Parathyroid adenoma (tissue), 2 donors: ENCODE data around the gene WNK2.
"Not testable (repeated sequence)": the region's sequence is repeated elsewhere in the genome, so short reads cannot be mapped to it uniquely, and the experiment has no call there.

Source experiments
- H2AFZ ChIP-seq: fragments of 300-600 bp; sonication (generic); one replicate; pipeline ENCODE4 v1.7.0; 2017; ENCODE audit warnings: antibody characterized with exemption, mild to moderate bottlenecking
- H3K27ac ChIP-seq: fragments of 300-600 bp; sonication (generic); one replicate; pipeline ENCODE4 v1.7.0; 2017
- H3K27me3 ChIP-seq: fragments of 300-600 bp; sonication (generic); one replicate; pipeline ENCODE4 v1.7.0; 2017; ENCODE audit warnings: low read length; ENCODE audit not compliant: control insufficient read depth, insufficient read depth
- H3K36me3 ChIP-seq: fragments of 300-600 bp; sonication (generic); one replicate; pipeline ENCODE4 v1.7.0; 2017; ENCODE audit warnings: low read length; ENCODE audit not compliant: control insufficient read depth, insufficient read depth
- H3K4me1 ChIP-seq: fragments of 300-600 bp; sonication (generic); one replicate; pipeline ENCODE4 v1.7.0; 2017; ENCODE audit warnings: control low read depth
- H3K4me2 ChIP-seq: fragments of 300-600 bp; sonication (generic); one replicate; pipeline ENCODE4 v1.7.0; 2017; ENCODE audit warnings: low read length
- H3K4me3 ChIP-seq: fragments of 300-600 bp; sonication (generic); one replicate; pipeline ENCODE4 v1.7.0; 2017; ENCODE audit warnings: low read depth, low read length
- H3K79me2 ChIP-seq: fragments of 300-600 bp; sonication (generic); one replicate; pipeline ENCODE4 v1.7.0; 2017; ENCODE audit warnings: control low read depth
- H3K9ac ChIP-seq: fragments of 300-600 bp; sonication (generic); one replicate; pipeline ENCODE4 v1.7.0; 2017; ENCODE audit warnings: mild to moderate bottlenecking
- H3K9me3 ChIP-seq: fragments of 300-600 bp; sonication (generic); one replicate; pipeline ENCODE4 v1.7.0; 2017; ENCODE audit warnings: low read length; ENCODE audit not compliant: control insufficient read depth
- CTCF ChIP-seq: fragments of 300-600 bp; sonication (generic); IDR thresholded peaks from one replicate; pipeline ENCODE4 v1.7.0; 2017; ENCODE audit warnings: antibody characterized with exemption, mild to moderate bottlenecking
- donor health status: primary hyperparathyroidism.

Gene WNK2

GRCh38 chr9:93138171-93138764 is 45.7 kb upstream of the WNK2 start:
- H3K9ac ChIP-seq, result no peak overlapping the region

DNA sequence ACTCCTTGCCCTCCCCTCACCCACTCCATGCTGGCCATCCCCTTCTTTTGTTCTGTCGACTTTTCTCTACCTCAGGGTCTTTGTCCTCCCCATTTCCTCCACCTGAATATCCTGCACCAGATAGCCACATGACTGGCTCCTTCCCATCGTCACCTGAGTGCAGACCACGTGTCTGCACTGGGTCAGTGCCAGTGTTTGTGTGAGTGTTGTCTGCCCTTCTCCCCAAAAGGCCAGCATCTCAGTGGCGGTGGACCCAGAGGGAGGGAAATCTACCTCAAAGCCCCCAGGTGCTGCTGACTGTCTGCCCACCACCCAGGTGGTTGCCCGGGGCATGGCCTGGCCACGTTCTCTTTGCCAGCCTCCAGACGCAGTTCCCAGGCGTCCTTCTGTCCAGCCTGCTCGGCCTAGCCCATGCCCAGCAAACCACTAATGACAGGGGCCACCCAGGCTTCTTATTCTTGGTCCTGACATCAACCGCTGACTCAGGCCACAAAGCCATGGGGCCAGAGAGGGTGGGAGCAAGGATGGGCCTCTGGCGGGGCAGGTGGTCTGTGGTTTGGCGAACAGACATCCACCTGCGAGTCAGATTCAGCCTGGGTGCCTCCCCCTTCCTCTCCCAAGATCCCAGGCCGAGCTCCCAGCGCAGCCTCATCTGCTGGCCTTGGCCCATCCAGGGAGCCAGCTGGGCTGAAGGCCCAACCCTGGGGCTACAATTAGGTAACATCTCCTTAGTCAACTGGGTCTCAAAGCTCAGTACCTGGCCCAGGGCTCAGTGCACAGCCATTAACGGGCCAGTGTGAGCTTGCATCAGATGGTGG is 44.4 kb upstream of the WNK2 start:
- Histone ChIP-seq H2AFZ (no peak overlapping the region), H3K79me2 (no peaks in the 10 kb centered on the region), H3K9ac (no peak overlapping the region), H3K4me3 (no peak overlapping the region), H3K4me2 (no peak overlapping the region), H3K4me1 (peaks cover 3% of the 10 kb centered on the region), H3K27ac (no peak overlapping the region), H3K36me3 (no peaks in the 10 kb centered on the region), H3K27me3 (no peaks in the 10 kb centered on the region), H3K9me3 (no peaks in the 10 kb centered on the region)
- TF ChIP-seq CTCF, result no peak

More at GRCh38 chr9:93138171-93138764, 45.7 kb upstream of the WNK2 start:
- Histone ChIP-seq H3K4me2 (no peak overlapping the region), H3K4me3 (no peak overlapping the region), H3K4me1 (peaks cover 3% of the 10 kb centered on the region), H3K36me3 (no peaks in the 10 kb centered on the region), H3K27me3 (no peaks in the 10 kb centered on the region), H3K27ac (no peak overlapping the region), H3K79me2 (no peaks in the 10 kb centered on the region), H2AFZ (no peak overlapping the region), H3K9me3 (no peaks in the 10 kb centered on the region)
- TF ChIP-seq CTCF, result no peak

GRCh38 chr9:93141771-93142483 is 42.0 kb upstream of the WNK2 start:
- Histone ChIP-seq H2AFZ (no peak overlapping the region), H3K79me2 (no peaks in the 10 kb centered on the region), H3K4me1 (no peaks in the 10 kb centered on the region), H3K4me3 (no peak overlapping the region), H3K27me3 (no peaks in the 10 kb centered on the region), H3K4me2 (no peak overlapping the region), H3K27ac (no peak overlapping the region), H3K36me3 (no peaks in the 10 kb centered on the region), H3K9ac (no peak overlapping the region), H3K9me3 (no peaks in the 10 kb centered on the region)
- TF ChIP-seq CTCF, result no peak

DNA sequence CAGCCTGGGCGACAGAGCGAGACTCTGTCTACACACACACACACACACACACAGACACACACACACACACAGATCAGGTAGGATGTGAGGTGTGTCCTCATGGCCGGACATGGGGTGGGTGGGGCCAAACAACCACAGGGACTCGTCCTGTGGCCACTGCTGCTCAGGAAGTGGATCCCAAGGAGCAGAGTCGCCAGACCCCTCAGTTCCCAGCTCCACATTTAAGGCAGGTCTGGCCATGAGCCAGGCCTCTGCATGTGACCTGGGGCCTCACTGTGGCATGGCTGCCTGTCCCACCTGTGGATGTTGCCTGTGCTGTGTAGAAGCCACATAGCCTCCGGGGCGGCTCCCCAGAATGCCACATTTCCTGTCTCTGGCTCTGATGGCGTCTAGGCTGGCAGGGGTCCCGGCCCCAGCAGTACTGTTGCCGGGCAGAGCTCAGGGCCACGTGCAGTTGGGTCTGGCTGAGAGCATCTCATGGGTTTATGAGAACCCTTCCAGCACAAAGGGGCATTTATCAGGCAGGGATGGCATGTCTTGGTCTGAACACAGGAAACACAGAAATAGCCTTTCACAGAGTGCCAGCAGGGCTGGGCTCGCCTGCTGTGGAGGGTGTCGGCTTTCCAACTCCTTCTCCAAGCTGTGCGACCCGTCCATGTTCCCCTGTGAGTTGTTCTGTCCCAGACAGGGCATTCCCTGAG is 40.0 kb upstream of the WNK2 start:
- no peak overlapping the region for H3K4me3 ChIP-seq
- H3K9me3 ChIP-seq, result no peaks in the 10 kb centered on the region
- H3K4me1 ChIP-seq, result no peaks in the 10 kb centered on the region
- no peak overlapping the region for H3K27ac ChIP-seq
- no peaks in the 10 kb centered on the region for H3K27me3 ChIP-seq
- H3K79me2 ChIP-seq, result no peaks in the 10 kb centered on the region
- H2AFZ ChIP-seq, result no peak overlapping the region
- no peaks in the 10 kb centered on the region for H3K36me3 ChIP-seq
- no peak overlapping the region for H3K4me2 ChIP-seq
- no peak overlapping the region for H3K9ac ChIP-seq
- TF ChIP-seq CTCF, result no peak

DNA sequence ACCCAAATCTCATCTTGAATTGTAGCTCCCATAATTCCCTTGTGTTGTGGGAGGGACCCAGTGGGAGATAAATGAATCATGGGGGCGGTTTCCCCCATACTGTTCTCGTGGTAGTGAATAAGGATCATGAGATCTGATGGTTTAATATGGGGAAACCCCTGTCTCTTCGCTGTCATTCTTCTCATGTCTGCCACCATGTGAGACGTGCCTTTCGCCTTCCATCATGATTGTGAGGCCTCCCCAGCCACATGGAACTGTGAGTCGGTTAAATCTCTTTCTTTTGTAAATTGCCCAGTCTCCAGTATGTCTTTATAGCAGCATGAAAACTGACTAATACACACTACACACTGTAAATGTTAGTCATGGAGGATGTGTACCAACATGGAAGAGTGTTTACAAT is 37.2 kb upstream of the WNK2 start:
- H3K36me3 ChIP-seq, H2AFZ ChIP-seq, H3K4me3 ChIP-seq, H3K4me2 ChIP-seq, H3K27me3 ChIP-seq, H3K9ac ChIP-seq, H3K9me3 ChIP-seq, H3K27ac ChIP-seq, H3K79me2 ChIP-seq, H3K4me1 ChIP-seq: not testable (repeated sequence)
